H9 (cell line): ENCODE measurements around the gene ZNF816. TPM values are rescaled to one million over a fixed set of nuclear protein-coding genes. Genes with fewer than 3 reads are reported as not detected.

Experiments used
- DNase-seq: peaks from one replicate; pipeline ENCODE4 v3.0.0-alpha.2; 2017
- H2AFZ ChIP-seq: one replicate; pipeline ENCODE4 v1.6.1; 2013; ENCODE audit warnings: mild to moderate bottlenecking, low read length, control low read depth, moderate library complexity
- H2AK5ac ChIP-seq: 2 replicates; pipeline ENCODE4 v1.6.1; 2013; ENCODE audit warnings: low read length, control low read depth, mixed read lengths; ENCODE audit not compliant: insufficient read length
- H2BK120ac ChIP-seq: one replicate; pipeline ENCODE4 v1.6.1; 2013; ENCODE audit warnings: low read depth, mild to moderate bottlenecking, low read length, control low read depth, inconsistent platforms; ENCODE audit not compliant: poor library complexity, severe bottlenecking
- H2BK12ac ChIP-seq: 2 replicates; pipeline ENCODE4 v1.6.1; 2013; ENCODE audit warnings: low read length, control low read depth, mixed read lengths, low read depth; ENCODE audit not compliant: insufficient read length
- H2BK15ac ChIP-seq: 2 replicates; pipeline ENCODE4 v1.6.1; 2013; ENCODE audit warnings: low read depth, low read length, control low read depth
- H2BK20ac ChIP-seq: one replicate; pipeline ENCODE4 v1.6.1; 2013; ENCODE audit warnings: low read depth, mild to moderate bottlenecking, low read length, control low read depth, inconsistent platforms; ENCODE audit not compliant: poor library complexity, severe bottlenecking
- H2BK5ac ChIP-seq: 2 replicates; pipeline ENCODE4 v1.6.1; 2013; ENCODE audit warnings: low read length, control low read depth, mixed read lengths; ENCODE audit not compliant: insufficient read length
- H3K14ac ChIP-seq: 2 replicates; pipeline ENCODE4 v1.6.1; 2013; ENCODE audit warnings: low read length, control low read depth; ENCODE audit not compliant: insufficient read depth
- H3K18ac ChIP-seq: 2 replicates; pipeline ENCODE4 v1.6.1; 2013; ENCODE audit warnings: low read depth, mild to moderate bottlenecking, mixed read lengths, low read length, control low read depth; ENCODE audit not compliant: insufficient read length
- H3K23ac ChIP-seq: 2 replicates; pipeline ENCODE4 v1.6.1; 2013; ENCODE audit warnings: low read length, control low read depth, mixed read lengths, low read depth; ENCODE audit not compliant: insufficient read length
- H3K23me2 ChIP-seq: 2 replicates; pipeline ENCODE4 v1.6.1; 2013; ENCODE audit warnings: low read depth, mild to moderate bottlenecking, mixed read lengths, low read length, control low read depth; ENCODE audit not compliant: insufficient read length, poor library complexity, severe bottlenecking
- H3K27ac ChIP-seq: 2 replicates; pipeline ENCODE4 v1.5.1; 2013; ENCODE audit warnings: low read length, control low read depth, mixed read lengths, low read depth; ENCODE audit not compliant: insufficient read length
- H3K27me3 ChIP-seq: 2 replicates; pipeline ENCODE4 v1.6.1; 2013; ENCODE audit warnings: low read length, control low read depth, inconsistent platforms; ENCODE audit not compliant: insufficient read depth
- H3K4ac ChIP-seq: 2 replicates; pipeline ENCODE4 v1.6.1; 2013; ENCODE audit warnings: low read depth, mild to moderate bottlenecking, control low read depth, inconsistent platforms, low read length, moderate library complexity
- H3K4me1 ChIP-seq: 2 replicates; pipeline ENCODE4 v1.6.1; 2013; ENCODE audit warnings: low read length, control low read depth, inconsistent platforms; ENCODE audit not compliant: insufficient read depth
- H3K4me2 ChIP-seq: 2 replicates; pipeline ENCODE4 v1.6.1; 2013; ENCODE audit warnings: low read length, control low read depth, mixed read lengths; ENCODE audit not compliant: insufficient read length, insufficient read depth
- H3K56ac ChIP-seq: 2 replicates; pipeline ENCODE4 v1.6.1; 2013; ENCODE audit warnings: low read depth, mild to moderate bottlenecking, mixed read lengths, low read length, control low read depth; ENCODE audit not compliant: insufficient read length
- H3K79me1 ChIP-seq: 2 replicates; pipeline ENCODE4 v1.6.1; 2013; ENCODE audit warnings: low read depth, mild to moderate bottlenecking, moderate library complexity, low read length, control low read depth, inconsistent platforms; ENCODE audit not compliant: insufficient read depth, poor library complexity, severe bottlenecking
- H3K79me2 ChIP-seq: 2 replicates; pipeline ENCODE4 v1.6.1; 2013; ENCODE audit warnings: low read length, control low read depth, inconsistent platforms; ENCODE audit not compliant: insufficient read depth
- H3K9ac ChIP-seq: 2 replicates; pipeline ENCODE4 v1.6.1; 2013; ENCODE audit warnings: low read length, control low read depth, mixed read lengths; ENCODE audit not compliant: insufficient read length; ENCODE audit errors: extremely low read depth
- H3K9me3 ChIP-seq: one replicate; pipeline ENCODE4 v1.6.1; 2013; ENCODE audit warnings: low read depth, low read length, inconsistent platforms; ENCODE audit not compliant: control insufficient read depth
- H3T11ph ChIP-seq: one replicate; pipeline ENCODE4 v1.6.1; 2013; ENCODE audit warnings: mild to moderate bottlenecking, low read length, control low read depth, inconsistent platforms
- H4K20me1 ChIP-seq: one replicate; pipeline ENCODE4 v1.6.1; 2013; ENCODE audit not compliant: control insufficient read depth, insufficient read length, insufficient read depth
- H4K5ac ChIP-seq: 2 replicates; pipeline ENCODE4 v1.6.1; 2013; ENCODE audit warnings: low read depth, mild to moderate bottlenecking, mixed read lengths, low read length, control low read depth; ENCODE audit not compliant: insufficient read length
- H4K8ac ChIP-seq: replicated peaks from 2 replicates; pipeline ENCODE4 v1.6.1; 2013; ENCODE audit warnings: low read length, control low read depth, mixed read lengths, low read depth; ENCODE audit not compliant: insufficient read length
- H4K91ac ChIP-seq: 2 replicates; pipeline ENCODE4 v1.6.1; 2013; ENCODE audit warnings: low read depth, mild to moderate bottlenecking, moderate library complexity, mixed read lengths, low read length, control low read depth; ENCODE audit not compliant: insufficient read length
- H3K27ac Mint-ChIP-seq, 3 experiments: 2 replicates in 2 of 3; 3 replicates in 1 of 3; pipeline ENCODE4 v1.8.0; 2020 to 2021; ENCODE audit warnings: mixed read lengths in 3 of 3, mild to moderate bottlenecking in 1 of 3, moderate library complexity in 1 of 3
- H3K27me3 Mint-ChIP-seq: 2 replicates; pipeline ENCODE4 v1.8.0; 2021; ENCODE audit warnings: low read depth, mild to moderate bottlenecking, moderate library complexity, mixed read lengths
- H3K36me3 Mint-ChIP-seq, 3 experiments: 2 replicates in 2 of 3; 3 replicates in 1 of 3; pipeline ENCODE4 v1.8.0; 2020 to 2021; ENCODE audit warnings: low read depth in 3 of 3, mixed read lengths in 3 of 3; ENCODE audit not compliant: insufficient read depth in 1 of 3
- H3K4me1 Mint-ChIP-seq, 2 experiments: 2 replicates each; pipeline ENCODE4 v1.8.0; 2020; ENCODE audit warnings: mixed read lengths in 2 of 2
- H3K4me3 Mint-ChIP-seq, 2 experiments: 2 replicates in 1 of 2; 3 replicates in 1 of 2; pipeline ENCODE4 v1.8.0; 2020 to 2021; ENCODE audit warnings: mild to moderate bottlenecking in 2 of 2, mixed read lengths in 2 of 2, moderate library complexity in 1 of 2
- H3K9me3 Mint-ChIP-seq, 2 experiments: 2 replicates in 1 of 2; 3 replicates in 1 of 2; pipeline ENCODE4 v1.8.0; 2020; ENCODE audit warnings: mild to moderate bottlenecking in 2 of 2, mixed read lengths in 2 of 2, moderate library complexity in 1 of 2
- CTCF ChIP-seq: fragments of 200-600 bp; sonication (generic); conservative IDR thresholded peaks from 3 replicates; pipeline ENCODE4 v1.8.0; 2021; ENCODE audit warnings: antibody characterized with exemption, mild to moderate bottlenecking
- WGBS: extraction: QIAGEN DNeasy Blood & Tissue Kit; methylation state at CpG from one replicate; pipeline ENCODE4 v1.1.7; 2013; ENCODE audit warnings: missing lambda C conversion rate, low lambda C conversion rate, mixed read lengths; ENCODE audit not compliant: insufficient read length; ENCODE audit errors: extremely low coverage; 5-methylcytosine and 5-hydroxymethylcytosine counted together
- total RNA-seq: library from RNA; stranded (reverse); gene quantifications from 2 replicates; pipeline ENCODE4 v1.2.1, GENCODE V29; 2021

ZNF816 gene
- total RNA-seq, 1 experiment from 2014 or later: 15.1 TPM

- Histone ChIP-seq H3K23ac (no peak overlapping the region), H3K18ac (no peak overlapping the region), H2BK5ac (no peak overlapping the region), H3T11ph (no peak overlapping the region), H3K23me2 (no peaks in the 10 kb centered on the region), H3K14ac (no peak overlapping the region), H2BK20ac (no peak overlapping the region), H4K91ac (no peak overlapping the region), H3K79me2 (no peaks in the 10 kb centered on the region), H4K5ac (no peak overlapping the region), H2BK12ac (no peak overlapping the region), H3K56ac (no peak overlapping the region), H2AFZ (no peak overlapping the region), H3K9me3 (no peaks in the 10 kb centered on the region), H3K79me1 (no peaks in the 10 kb centered on the region), H4K20me1 (no peaks in the 10 kb centered on the region), H3K4ac (no peak overlapping the region), H4K8ac (no peak overlapping the region), H3K9ac (no peak overlapping the region), H2BK120ac (no peak overlapping the region), H3K4me1 (no peaks in the 10 kb centered on the region; the same call in 1 of the 2 replicates), H3K27ac (no peak overlapping the region), H3K27me3 (no peaks in the 10 kb centered on the region), H2AK5ac (no peak overlapping the region), H3K4me2 (no peak overlapping the region), H2BK15ac (no peak overlapping the region)
- Mint-ChIP-seq H3K4me3 (no peak overlapping the region), H3K9me3 (peaks cover 0 to 2% of the 10 kb centered on the region in 2 experiments; a peak in 4 of 5 replicates), H3K27me3 (peaks cover 23% of the 10 kb centered on the region), H3K27ac (no peak overlapping the region), H3K36me3 (peaks cover 0 to 4% (median 0%) of the 10 kb centered on the region in 3 experiments; a peak in 1 of 7 replicates), H3K4me1 (peaks cover 13 to 17% of the 10 kb centered on the region in 2 experiments)
- no peak for DNase-seq
- TF ChIP-seq CTCF: no peak
- no CpG with 5 or more reads among the region's 5 CpGs for WGBS
Observed at GRCh38 chr19:53007606-53008005, 44.9 kb upstream of the ZNF816 start.
